Measurements from ENCODE around the gene PTPRD.

The PTPRD gene

DNA sequence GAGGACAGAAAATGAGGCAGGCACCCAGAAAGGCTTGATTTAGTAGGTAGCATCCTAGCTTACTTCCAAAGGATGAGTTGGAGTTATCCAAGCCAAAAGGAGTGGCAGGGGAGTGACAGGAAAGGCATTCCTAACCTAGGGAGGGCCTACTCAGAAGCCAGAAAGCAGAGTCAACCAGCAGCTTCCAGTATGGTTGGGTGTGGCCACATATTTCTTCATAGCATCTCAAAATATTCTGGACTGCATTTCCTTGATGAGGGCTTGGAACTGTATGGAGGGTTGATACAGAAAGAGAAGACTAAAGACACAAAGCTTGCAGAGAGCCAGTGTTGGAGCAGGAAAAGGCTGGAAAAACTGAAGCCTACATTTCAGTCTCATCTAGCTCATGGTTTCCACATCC, 2156.5 kb downstream of the PTPRD start:
- FAIRE-seq (no peak), DNase-seq (ENCODE audit: insufficient read length) (no peak)
- no peak for TF ChIP-seq POLR2AphosphoS5 (IDR thresholded peaks at IDR 0.05; ENCODE audit: low read depth, low read length)
- no peak for TF ChIP-seq POLR2A (IDR thresholded peaks at IDR 0.05; ENCODE audit: low read depth, low read length)

GRCh38 chr9:8450810-8451545, 2161.8 kb downstream of the PTPRD start:
- no peak for DNase-seq (ENCODE audit: insufficient read length)
- TF ChIP-seq POLR2AphosphoS5 (IDR thresholded peaks at IDR 0.05; ENCODE audit: low read depth, low read length) (no peak), TAF1 (IDR thresholded peaks at IDR 0.05; ENCODE audit: borderline replicate concordance, low read depth, low read length) (no peak), POLR2A (IDR thresholded peaks at IDR 0.05; ENCODE audit: low read depth, low read length) (no peak)
- no peak for FAIRE-seq

DNA sequence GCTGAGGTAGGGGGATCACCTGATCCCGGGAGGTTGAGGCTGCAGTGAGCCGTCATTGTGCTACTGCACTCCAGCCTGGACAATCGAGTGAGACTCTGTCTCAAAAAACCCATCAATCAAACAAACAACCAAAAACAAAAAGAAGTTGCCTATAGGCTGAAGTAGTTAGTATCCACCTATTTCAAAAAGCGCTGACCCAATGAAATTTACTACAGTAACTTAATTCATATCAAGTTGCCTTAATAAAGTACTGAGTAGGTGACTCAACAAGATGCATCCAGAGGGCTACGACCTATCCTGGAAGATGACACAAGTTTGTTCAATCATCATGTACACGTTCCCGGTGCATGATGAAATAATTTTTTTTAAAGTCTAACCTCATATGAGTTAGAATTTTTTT, 2164.6 kb downstream of the PTPRD start:
- no peak for DNase-seq (ENCODE audit: insufficient read length)
- FAIRE-seq: no peak
- TF ChIP-seq POLR2A (IDR thresholded peaks at IDR 0.05; ENCODE audit: low read depth, low read length) (no peak), POLR2AphosphoS5 (IDR thresholded peaks at IDR 0.05; ENCODE audit: low read depth, low read length) (no peak), TAF1 (IDR thresholded peaks at IDR 0.05; ENCODE audit: borderline replicate concordance, low read depth, low read length) (no peak)

- TF ChIP-seq TAF1 (IDR thresholded peaks at IDR 0.05; ENCODE audit: borderline replicate concordance, low read depth, low read length): no peak
- no peak for TF ChIP-seq POLR2AphosphoS5 (IDR thresholded peaks at IDR 0.05; ENCODE audit: low read depth, low read length)
- TF ChIP-seq POLR2A (IDR thresholded peaks at IDR 0.05; ENCODE audit: low read depth, low read length): no peak
- FAIRE-seq (no peak), DNase-seq (ENCODE audit: insufficient read length) (no peak)
Observed at GRCh38 chr9:8447601-8448000, 2165.2 kb downstream of the PTPRD start.

DNA sequence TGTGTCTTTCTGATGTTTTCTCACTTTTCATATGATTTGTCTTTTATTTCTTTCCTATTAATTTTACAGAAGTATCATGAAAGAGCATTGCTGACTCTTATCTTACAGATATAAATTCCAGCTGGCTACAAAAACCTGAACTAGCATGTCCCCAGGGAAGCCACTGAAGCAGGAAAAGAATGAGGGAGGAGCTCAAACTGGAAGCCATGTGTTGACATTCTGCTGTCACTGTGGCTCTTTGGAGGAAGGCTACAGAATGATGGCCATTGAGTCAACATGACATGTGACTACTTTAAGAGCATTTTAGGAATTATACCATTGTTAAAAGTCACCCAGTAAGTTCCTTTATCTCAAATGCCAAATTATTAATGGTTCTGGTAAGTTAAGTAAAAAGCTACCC, 2174.9 kb downstream of the PTPRD start:
- TF ChIP-seq POLR2A (IDR thresholded peaks at IDR 0.05; ENCODE audit: low read depth, low read length) (no peak), POLR2AphosphoS5 (IDR thresholded peaks at IDR 0.05; ENCODE audit: low read depth, low read length) (no peak), TAF1 (IDR thresholded peaks at IDR 0.05; ENCODE audit: borderline replicate concordance, low read depth, low read length) (no peak)
- FAIRE-seq: no peak
- no peak for DNase-seq (ENCODE audit: insufficient read length)

DNA sequence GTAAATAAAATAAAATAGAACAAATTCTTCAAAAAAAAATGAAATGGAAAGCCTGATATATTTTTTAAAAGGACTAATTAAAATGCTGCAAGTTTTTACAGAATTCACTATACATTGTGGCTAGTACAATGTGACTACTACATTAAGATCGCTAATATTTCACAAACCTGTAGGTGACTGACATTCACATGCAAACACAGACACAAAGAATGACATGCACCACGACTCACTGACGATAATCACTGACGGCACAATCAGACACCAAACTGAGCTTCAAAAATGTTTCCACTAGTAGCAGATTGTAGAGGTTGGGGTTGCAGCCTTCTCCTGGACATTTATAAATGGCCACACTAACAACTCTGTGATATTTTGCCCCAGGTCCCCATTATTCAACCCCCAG, 2175.5 kb downstream of the PTPRD start:
- no peak for DNase-seq (ENCODE audit: insufficient read length)
- FAIRE-seq: no peak
- no peak for TF ChIP-seq POLR2AphosphoS5 (IDR thresholded peaks at IDR 0.05; ENCODE audit: low read depth, low read length)
- TF ChIP-seq TAF1 (IDR thresholded peaks at IDR 0.05; ENCODE audit: borderline replicate concordance, low read depth, low read length): no peak
- no peak for TF ChIP-seq POLR2A (IDR thresholded peaks at IDR 0.05; ENCODE audit: low read depth, low read length)

GRCh38 chr9:8436786-8437185, 2176.0 kb downstream of the PTPRD start:
- DNase-seq (ENCODE audit: insufficient read length) (no peak), FAIRE-seq (no peak)
- TF ChIP-seq TAF1 (IDR thresholded peaks at IDR 0.05; ENCODE audit: borderline replicate concordance, low read depth, low read length): no peak
- no peak for TF ChIP-seq POLR2A (IDR thresholded peaks at IDR 0.05; ENCODE audit: low read depth, low read length)
- no peak for TF ChIP-seq POLR2AphosphoS5 (IDR thresholded peaks at IDR 0.05; ENCODE audit: low read depth, low read length)

DNA sequence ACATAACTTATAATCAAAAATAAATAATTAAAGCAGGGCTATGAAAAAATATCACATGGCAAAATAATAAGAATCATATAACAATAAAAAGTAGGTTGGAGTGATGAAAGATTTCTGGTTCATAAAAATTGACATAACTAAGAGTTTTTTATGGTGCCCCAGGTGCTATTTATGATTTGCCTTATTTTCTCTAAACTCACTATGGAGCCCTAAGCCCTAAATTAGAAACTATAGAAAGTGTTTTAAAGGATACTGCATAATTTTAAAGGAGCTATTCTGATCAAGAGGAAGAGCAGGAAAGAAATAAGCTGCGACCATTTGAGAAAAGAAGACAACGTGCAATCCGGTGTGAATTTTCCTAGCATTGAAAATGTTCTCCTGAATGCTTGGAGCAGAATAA, 2178.2 kb downstream of the PTPRD start:
- FAIRE-seq (no peak), DNase-seq (ENCODE audit: insufficient read length) (no peak)
- TF ChIP-seq POLR2AphosphoS5 (IDR thresholded peaks at IDR 0.05; ENCODE audit: low read depth, low read length) (no peak), TAF1 (IDR thresholded peaks at IDR 0.05; ENCODE audit: borderline replicate concordance, low read depth, low read length) (no peak), POLR2A (IDR thresholded peaks at IDR 0.05; ENCODE audit: low read depth, low read length) (no peak)

GRCh38 chr9:8432224-8432623, 2180.6 kb downstream of the PTPRD start:
- DNase-seq (ENCODE audit: insufficient read length): no peak
- no peak for TF ChIP-seq TAF1 (IDR thresholded peaks at IDR 0.05; ENCODE audit: borderline replicate concordance, low read depth, low read length)
- no peak for TF ChIP-seq POLR2AphosphoS5 (IDR thresholded peaks at IDR 0.05; ENCODE audit: low read depth, low read length)
- TF ChIP-seq POLR2A (IDR thresholded peaks at IDR 0.05; ENCODE audit: low read depth, low read length): no peak
- FAIRE-seq: no peak

- DNase-seq (ENCODE audit: insufficient read length) (no peak), FAIRE-seq (no peak)
- no peak for TF ChIP-seq POLR2A (IDR thresholded peaks at IDR 0.05; ENCODE audit: low read depth, low read length)
- TF ChIP-seq TAF1 (IDR thresholded peaks at IDR 0.05; ENCODE audit: borderline replicate concordance, low read depth, low read length): no peak
- no peak for TF ChIP-seq POLR2AphosphoS5 (IDR thresholded peaks at IDR 0.05; ENCODE audit: low read depth, low read length)
Observed at GRCh38 chr9:8431505-8431904, 2181.3 kb downstream of the PTPRD start.

GRCh38 chr9:8430945-8431344, 2181.9 kb downstream of the PTPRD start:
- FAIRE-seq: no peak
- DNase-seq (ENCODE audit: insufficient read length): no peak
- no peak for TF ChIP-seq POLR2A (IDR thresholded peaks at IDR 0.05; ENCODE audit: low read depth, low read length)

DNA sequence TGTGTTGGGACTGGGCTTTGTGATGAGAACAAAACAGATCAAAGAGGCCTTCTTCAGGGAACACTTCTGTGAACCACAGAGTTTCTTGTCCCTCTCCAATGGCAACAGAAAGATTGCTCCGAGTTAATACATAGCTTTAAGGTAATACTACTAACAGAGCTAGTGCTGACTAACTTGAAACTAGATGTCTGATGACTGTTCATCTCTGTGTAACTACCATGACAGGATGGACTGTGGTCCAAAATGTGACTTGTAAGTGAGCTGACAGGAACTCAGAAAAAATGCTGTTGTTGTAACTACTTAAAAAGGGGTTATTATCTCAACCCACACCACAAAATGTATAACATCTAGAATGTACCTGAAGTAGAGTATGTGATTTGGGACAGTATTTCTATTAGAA, 2183.0 kb downstream of the PTPRD start:
- FAIRE-seq (no peak), DNase-seq (ENCODE audit: insufficient read length) (no peak)
- TF ChIP-seq TAF1 (IDR thresholded peaks at IDR 0.05; ENCODE audit: borderline replicate concordance, low read depth, low read length) (no peak), POLR2A (IDR thresholded peaks at IDR 0.05; ENCODE audit: low read depth, low read length) (no peak), POLR2AphosphoS5 (IDR thresholded peaks at IDR 0.05; ENCODE audit: low read depth, low read length) (no peak)

DNA sequence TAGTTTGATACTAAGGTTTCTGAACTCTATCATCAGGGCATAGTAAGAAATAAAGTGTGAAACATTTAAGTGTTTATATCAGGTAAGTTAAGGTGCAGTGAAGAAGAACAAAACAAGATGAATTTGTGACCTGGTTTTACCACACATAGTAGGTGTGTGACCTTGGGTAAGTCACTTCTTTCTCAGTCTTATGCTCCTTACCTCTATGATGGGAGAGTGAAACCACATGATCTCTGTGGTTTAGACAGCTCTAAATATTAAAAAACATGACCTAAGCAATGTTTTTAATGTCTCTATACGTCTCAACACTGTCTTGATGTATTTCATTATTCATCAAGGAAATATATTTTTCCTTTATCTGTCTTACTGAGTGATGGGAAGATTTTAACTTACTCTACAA, 2183.6 kb downstream of the PTPRD start:
- DNase-seq (ENCODE audit: insufficient read length) (no peak), FAIRE-seq (no peak)
- TF ChIP-seq POLR2AphosphoS5 (IDR thresholded peaks at IDR 0.05; ENCODE audit: low read depth, low read length): no peak
- TF ChIP-seq POLR2A (IDR thresholded peaks at IDR 0.05; ENCODE audit: low read depth, low read length): no peak

All from GM12892 (cell line).